ENCODE results near the gene FGF12.

FGF12 gene

DNA sequence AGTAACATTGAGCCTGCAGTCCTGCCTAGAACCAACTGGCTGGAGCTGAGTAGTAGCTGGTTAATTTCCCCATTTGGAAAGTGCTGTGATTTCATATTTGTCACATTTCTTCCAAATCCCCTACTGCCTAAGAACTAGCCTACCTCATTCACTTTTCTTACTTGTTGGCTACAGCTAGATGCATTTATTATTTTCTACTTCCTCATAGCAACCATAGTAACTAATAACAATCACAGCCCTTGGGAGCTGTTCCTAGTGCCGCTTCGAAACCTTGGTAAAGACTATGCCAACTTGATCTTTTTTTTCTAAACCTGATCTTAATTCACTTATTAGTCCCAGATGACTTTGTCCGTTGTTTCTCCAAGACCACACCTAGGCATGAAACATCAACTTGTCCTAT lies 240.3 kb downstream of the FGF12 start:
- TF ChIP-seq, protein P1, sequence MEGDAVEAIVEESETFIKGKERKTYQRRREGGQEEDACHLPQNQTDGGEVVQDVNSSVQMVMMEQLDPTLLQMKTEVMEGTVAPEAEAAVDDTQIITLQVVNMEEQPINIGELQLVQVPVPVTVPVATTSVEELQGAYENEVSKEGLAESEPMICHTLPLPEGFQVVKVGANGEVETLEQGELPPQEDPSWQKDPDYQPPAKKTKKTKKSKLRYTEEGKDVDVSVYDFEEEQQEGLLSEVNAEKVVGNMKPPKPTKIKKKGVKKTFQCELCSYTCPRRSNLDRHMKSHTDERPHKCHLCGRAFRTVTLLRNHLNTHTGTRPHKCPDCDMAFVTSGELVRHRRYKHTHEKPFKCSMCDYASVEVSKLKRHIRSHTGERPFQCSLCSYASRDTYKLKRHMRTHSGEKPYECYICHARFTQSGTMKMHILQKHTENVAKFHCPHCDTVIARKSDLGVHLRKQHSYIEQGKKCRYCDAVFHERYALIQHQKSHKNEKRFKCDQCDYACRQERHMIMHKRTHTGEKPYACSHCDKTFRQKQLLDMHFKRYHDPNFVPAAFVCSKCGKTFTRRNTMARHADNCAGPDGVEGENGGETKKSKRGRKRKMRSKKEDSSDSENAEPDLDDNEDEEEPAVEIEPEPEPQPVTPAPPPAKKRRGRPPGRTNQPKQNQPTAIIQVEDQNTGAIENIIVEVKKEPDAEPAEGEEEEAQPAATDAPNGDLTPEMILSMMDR (IDR thresholded peaks at IDR 0.05; ENCODE audit: extremely low read depth, insufficient read depth, missing control alignments) = no peak
- in situ Hi-C loops (cut with MboI; ENCODE audit: low pct_unique_long_range_greater_than_20kb, low sequenced_read_pairs, unreplicated experiment) = no loop called here
- DNase-seq (ENCODE audit: low spot score) = no peak

DNA sequence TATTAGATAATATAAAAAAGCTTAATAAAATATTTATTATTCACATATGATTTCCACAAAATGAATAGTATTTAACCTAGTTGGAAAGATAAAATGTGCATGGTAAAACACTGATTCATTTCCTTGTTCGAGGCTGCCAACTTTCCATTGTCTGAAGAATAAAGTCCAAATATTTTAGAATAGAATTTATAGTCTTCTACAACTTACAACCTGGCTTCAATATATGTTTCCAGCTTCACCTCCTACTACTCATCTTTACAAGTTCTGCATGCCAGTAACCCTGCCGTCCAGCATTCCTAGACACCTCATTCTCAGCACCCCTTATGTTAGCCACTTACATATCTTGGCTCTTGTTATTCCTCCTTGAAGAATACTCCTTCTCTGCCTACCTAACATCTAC lies 244.5 kb downstream of the FGF12 start:
- TF ChIP-seq, protein P1 (IDR thresholded peaks at IDR 0.05; ENCODE audit: extremely low read depth, insufficient read depth, missing control alignments) = no peak
- DNase-seq (ENCODE audit: low spot score) = no peak
- in situ Hi-C loops (cut with MboI; ENCODE audit: low pct_unique_long_range_greater_than_20kb, low sequenced_read_pairs, unreplicated experiment) = no loop called here

DNA sequence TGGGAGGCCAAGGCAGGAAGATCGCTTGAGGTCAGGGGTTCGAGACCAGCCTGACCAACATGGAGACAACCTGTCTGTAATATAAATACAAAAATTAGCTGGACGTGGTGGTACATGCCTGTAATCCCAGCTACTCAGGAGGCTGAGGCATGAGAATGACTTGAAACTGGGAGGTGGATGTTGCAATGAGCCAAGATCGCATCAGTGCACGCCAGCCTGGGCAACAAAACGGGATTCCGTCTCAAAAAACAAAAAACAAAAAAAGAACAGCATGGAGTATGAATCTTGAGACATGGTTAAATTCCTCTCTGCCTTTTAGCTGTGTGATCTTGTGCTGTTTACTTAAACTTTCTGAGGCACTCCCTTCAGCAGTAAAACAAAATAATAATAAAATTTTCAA lies 244.9 kb downstream of the FGF12 start:
- TF ChIP-seq, protein P1 (IDR thresholded peaks at IDR 0.05; ENCODE audit: extremely low read depth, insufficient read depth, missing control alignments) = no peak
- no peak for DNase-seq (ENCODE audit: low spot score)
- in situ Hi-C loops (cut with MboI; ENCODE audit: low pct_unique_long_range_greater_than_20kb, low sequenced_read_pairs, unreplicated experiment) = no loop called here

DNA sequence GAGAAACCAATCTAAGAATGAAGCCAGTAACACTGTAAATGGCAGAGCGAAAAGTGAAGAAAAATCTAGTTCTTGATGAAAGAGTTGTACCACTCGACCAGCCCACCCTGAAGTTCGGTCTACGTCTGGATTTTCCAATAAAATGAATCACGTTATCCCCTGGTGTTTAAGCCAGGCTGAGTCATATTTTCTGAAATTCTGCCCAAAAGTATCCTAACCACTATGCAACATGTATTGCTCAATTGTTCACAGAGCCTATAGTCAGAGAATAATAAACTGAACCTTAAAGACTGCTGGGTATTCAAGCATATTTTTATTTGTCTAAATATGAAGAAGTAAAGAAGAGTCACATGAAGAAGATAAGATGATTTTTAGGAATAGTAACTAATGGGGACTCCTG lies 245.7 kb downstream of the FGF12 start:
- TF ChIP-seq, protein P1 (IDR thresholded peaks at IDR 0.05; ENCODE audit: extremely low read depth, insufficient read depth, missing control alignments) = no peak
- in situ Hi-C loops (cut with MboI; ENCODE audit: low pct_unique_long_range_greater_than_20kb, low sequenced_read_pairs, unreplicated experiment) = no loop called here
- DNase-seq (ENCODE audit: low spot score) = no peak

DNA sequence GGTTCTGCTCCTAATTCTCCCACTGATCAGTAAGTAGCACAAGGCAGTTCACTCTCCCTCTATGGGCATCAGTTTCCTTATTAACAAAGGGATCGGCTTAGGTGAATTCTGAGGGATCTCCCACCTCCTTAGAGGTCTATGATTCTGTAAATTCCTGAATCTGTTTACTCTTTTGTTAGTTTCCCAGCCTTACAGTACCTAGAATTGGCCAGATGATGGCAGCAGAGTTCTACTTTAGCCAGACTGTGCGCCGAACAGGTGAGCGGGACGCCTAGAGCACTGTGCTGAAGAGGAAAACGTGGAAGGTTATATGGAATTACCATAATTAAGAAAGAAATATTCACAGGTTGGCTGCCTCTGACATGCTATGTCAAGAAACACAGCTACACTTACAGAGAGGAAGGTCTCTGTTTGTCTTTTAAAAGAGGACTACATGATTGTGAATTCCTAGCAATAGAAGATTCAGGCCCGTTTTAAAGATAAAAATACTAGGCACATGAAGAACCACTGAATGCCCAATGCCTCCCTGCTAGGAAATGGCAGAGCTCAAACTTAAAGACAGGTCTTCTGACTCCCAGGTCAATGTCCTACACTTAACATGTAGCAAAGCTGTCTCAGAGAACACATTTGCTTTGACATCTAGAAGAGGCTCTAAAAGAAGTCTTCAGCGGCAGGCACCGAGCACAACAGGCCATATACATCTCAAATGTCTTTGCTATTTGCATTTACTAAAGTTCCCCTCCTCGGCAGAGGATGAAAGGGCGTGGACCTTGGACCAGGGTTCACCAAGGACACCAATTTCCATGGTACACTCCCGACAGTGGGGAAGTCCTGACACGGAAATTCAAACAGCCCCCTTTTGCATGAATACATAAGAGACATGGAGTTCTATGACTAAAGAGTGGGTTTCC lies 259.9 kb downstream of the FGF12 start:
- TF ChIP-seq, protein P1 (IDR thresholded peaks at IDR 0.05; ENCODE audit: extremely low read depth, insufficient read depth, missing control alignments) = peak; percentile 95
- in situ Hi-C loops (cut with MboI; ENCODE audit: low pct_unique_long_range_greater_than_20kb, low sequenced_read_pairs, unreplicated experiment) = no loop called here
- DNase-seq (ENCODE audit: low spot score) = peak; percentile 28

DNA sequence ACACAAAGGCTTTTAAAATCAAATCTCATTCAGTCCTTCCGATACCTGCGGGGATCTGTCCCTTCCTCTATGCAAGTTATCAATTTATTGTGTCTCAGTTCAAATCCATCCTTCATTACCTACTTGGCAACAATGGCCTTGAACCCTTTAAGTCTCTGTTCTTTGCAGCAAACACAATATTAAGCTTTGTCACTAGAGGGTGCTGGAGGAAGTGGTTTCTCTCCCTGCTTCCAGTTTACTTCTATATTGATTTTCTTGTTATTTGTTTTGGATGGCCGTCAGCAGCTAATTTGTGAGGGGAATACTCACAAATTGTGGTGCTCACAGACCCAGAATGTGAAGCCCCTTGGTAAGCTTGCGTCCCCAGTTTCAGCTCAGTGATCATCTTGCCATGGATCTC lies 278.3 kb downstream of the FGF12 start:
- no peak for DNase-seq (ENCODE audit: low spot score)
- TF ChIP-seq, protein P1 (IDR thresholded peaks at IDR 0.05; ENCODE audit: extremely low read depth, insufficient read depth, missing control alignments) = no peak
- in situ Hi-C loops (cut with MboI; ENCODE audit: low pct_unique_long_range_greater_than_20kb, low sequenced_read_pairs, unreplicated experiment) = loop anchor here (25.0 kb wide), 1 partner anchor 1037 kb away; no protein-coding TSS in a partner anchor

Data from GM13977 (cell line).